MCF 10A (cell line): ENCODE measurements around the gene HYLS1. TPM values are rescaled to one million over a fixed set of nuclear protein-coding genes. Genes with fewer than 3 reads are reported as not detected.

Experiments used
- BruUV-seq: library from RNA; stranded (reverse); fragments of 400-500 nt; replicated peaks from 2 replicates; lab custom pipeline; 2021; lab: Mats Ljungman, UMichigan
- CTCF ChIA-PET: fragments of 300-600 bp; sonication (Branson Sonifier 250); formaldehyde crosslinking; extraction: SDS; loops from one replicate; lab custom pipeline; 2021; ENCODE audit warnings: antibody characterized with exemption, inconsistent platforms; lab: Yijun Ruan, JAX
- POLR2A ChIA-PET: fragments of 300-600, 350-650 bp; sonication (Branson Sonifier 250); formaldehyde crosslinking; extraction: SDS; loops from one replicate; lab custom pipeline; 2020; ENCODE audit warnings: antibody characterized with exemption, inconsistent platforms; lab: Yijun Ruan, JAX
- DNase-seq: peaks from one replicate; pipeline ENCODE4 v3.0.0-alpha.2; 2018; ENCODE audit not compliant: unreplicated experiment
- H3K27ac Mint-ChIP-seq: one replicate; pipeline ENCODE4 v1.8.0; 2022; ENCODE audit warnings: mild to moderate bottlenecking, low read depth, mixed read lengths; ENCODE audit not compliant: unreplicated experiment
- H3K27me3 Mint-ChIP-seq: one replicate; pipeline ENCODE4 v1.8.0; 2022; ENCODE audit warnings: mixed read lengths; ENCODE audit not compliant: insufficient read depth, unreplicated experiment
- H3K36me3 Mint-ChIP-seq: one replicate; pipeline ENCODE4 v1.8.0; 2022; ENCODE audit warnings: mild to moderate bottlenecking, moderate library complexity, mixed read lengths; ENCODE audit not compliant: insufficient read depth, unreplicated experiment
- H3K4me1 Mint-ChIP-seq: one replicate; pipeline ENCODE4 v1.8.0; 2022; ENCODE audit warnings: mixed read lengths; ENCODE audit not compliant: insufficient read depth, unreplicated experiment
- H3K4me3 Mint-ChIP-seq: one replicate; pipeline ENCODE4 v1.8.0; 2022; ENCODE audit warnings: mild to moderate bottlenecking, moderate library complexity, mixed read lengths; ENCODE audit not compliant: unreplicated experiment
- H3K9me3 Mint-ChIP-seq: one replicate; pipeline ENCODE4 v1.8.0; 2022; ENCODE audit warnings: mixed read lengths; ENCODE audit not compliant: unreplicated experiment
- intact Hi-C: fragments of 100-400 bp; cut with micrococcal nuclease; formaldehyde crosslinking; loops from 2 replicates; pipeline ENCODE4 v1.14.1; 2022
- total RNA-seq: library from RNA; stranded (reverse); gene quantifications from 2 replicates; pipeline ENCODE4 v1.2.3, GENCODE V29; 2022
- TF ChIP-seq, protein P1 (sequence below): fragments of 200-600 bp; IDR thresholded peaks from one replicate; pipeline ENCODE4 v1.8.0; 2022; ENCODE audit warnings: antibody characterized with exemption, mild to moderate bottlenecking; ENCODE audit not compliant: unreplicated experiment

Gene HYLS1
- total RNA-seq, 1 experiment from 2014 or later: 10.2 TPM

- TF ChIP-seq, protein P1, sequence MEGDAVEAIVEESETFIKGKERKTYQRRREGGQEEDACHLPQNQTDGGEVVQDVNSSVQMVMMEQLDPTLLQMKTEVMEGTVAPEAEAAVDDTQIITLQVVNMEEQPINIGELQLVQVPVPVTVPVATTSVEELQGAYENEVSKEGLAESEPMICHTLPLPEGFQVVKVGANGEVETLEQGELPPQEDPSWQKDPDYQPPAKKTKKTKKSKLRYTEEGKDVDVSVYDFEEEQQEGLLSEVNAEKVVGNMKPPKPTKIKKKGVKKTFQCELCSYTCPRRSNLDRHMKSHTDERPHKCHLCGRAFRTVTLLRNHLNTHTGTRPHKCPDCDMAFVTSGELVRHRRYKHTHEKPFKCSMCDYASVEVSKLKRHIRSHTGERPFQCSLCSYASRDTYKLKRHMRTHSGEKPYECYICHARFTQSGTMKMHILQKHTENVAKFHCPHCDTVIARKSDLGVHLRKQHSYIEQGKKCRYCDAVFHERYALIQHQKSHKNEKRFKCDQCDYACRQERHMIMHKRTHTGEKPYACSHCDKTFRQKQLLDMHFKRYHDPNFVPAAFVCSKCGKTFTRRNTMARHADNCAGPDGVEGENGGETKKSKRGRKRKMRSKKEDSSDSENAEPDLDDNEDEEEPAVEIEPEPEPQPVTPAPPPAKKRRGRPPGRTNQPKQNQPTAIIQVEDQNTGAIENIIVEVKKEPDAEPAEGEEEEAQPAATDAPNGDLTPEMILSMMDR: no peak
- H3K4me3 Mint-ChIP-seq: no peak overlapping the region
- H3K27me3 Mint-ChIP-seq: peaks cover 59% of the 10 kb centered on the region
- DNase-seq: no peak
- no peaks in the 10 kb centered on the region for H3K4me1 Mint-ChIP-seq
- POLR2A ChIA-PET: interaction anchor here (0.7 to 1.0 kb wide), 2 partner anchors 9 to 87 kb away, joined by 3 read pairs; no protein-coding TSS in a partner anchor
- intact Hi-C loops: no loop called here
- no peaks in the 10 kb centered on the region for H3K9me3 Mint-ChIP-seq
- CTCF ChIA-PET: interaction anchor here (1.2 to 3.9 kb wide), 3 partner anchors 143 to 277 kb away, joined by 3 to 19 read pairs (median 7); no protein-coding TSS in a partner anchor
- H3K27ac Mint-ChIP-seq: no peak overlapping the region
- no peaks in the 10 kb centered on the region for H3K36me3 Mint-ChIP-seq
- BruUV-seq: no TSS peak
Observed at GRCh38 chr11:125918140-125918840, 30.8 kb downstream of the HYLS1 start.

GRCh38 chr11:125921042-125921441 lies 33.6 kb downstream of the HYLS1 start:
- H3K4me3 Mint-ChIP-seq: no peak overlapping the region
- POLR2A ChIA-PET: interaction anchor here (0.6 kb wide), 2 partner anchors 66 to 365 kb away, joined by 4 read pairs; no protein-coding TSS in a partner anchor

GRCh38 chr11:125922156-125922555 lies 34.7 kb downstream of the HYLS1 start:
- ChIA-PET CTCF (interaction anchor here (0.6 to 8.0 kb wide), 17 partner anchors 9 to 1262 kb away, joined by 3 to 114 read pairs (median 6); partner anchors contain the start of gene CDON), POLR2A (no interaction called here)
- Mint-ChIP-seq H3K27ac (no peak overlapping the region), H3K9me3 (no peaks in the 10 kb centered on the region), H3K4me1 (peaks cover 8% of the 10 kb centered on the region), H3K27me3 (peaks cover 62% of the 10 kb centered on the region), H3K4me3 (no peak overlapping the region), H3K36me3 (no peaks in the 10 kb centered on the region)
- no TSS peak for BruUV-seq
- no peak for DNase-seq
- TF ChIP-seq, protein P1: no peak
- intact Hi-C loops: loop anchor here (5.0 kb wide), 2 partner anchors 345 to 560 kb away; partner anchors contain the start of genes FOXRED1 and SRPRA

More at GRCh38 chr11:125921042-125921441, 33.6 kb downstream of the HYLS1 start:
- no peaks in the 10 kb centered on the region for H3K9me3 Mint-ChIP-seq
- TF ChIP-seq, protein P1: no peak
- no TSS peak for BruUV-seq
- CTCF ChIA-PET: interaction anchor here (0.6 to 8.0 kb wide), 11 partner anchors 11 to 1151 kb away, joined by 3 to 114 read pairs (median 6); partner anchors contain the start of gene CDON
- H3K36me3 Mint-ChIP-seq: no peaks in the 10 kb centered on the region
- H3K4me1 Mint-ChIP-seq: peaks cover 8% of the 10 kb centered on the region
- DNase-seq: no peak
- intact Hi-C loops: loop anchor here (5.0 kb wide), 2 partner anchors 346 to 561 kb away; partner anchors contain the start of genes FOXRED1 and SRPRA
- H3K27ac Mint-ChIP-seq: no peak overlapping the region
- H3K27me3 Mint-ChIP-seq: peaks cover 62% of the 10 kb centered on the region
